Cardiac muscle cell (in vitro differentiated cells and primary cell): ENCODE results near the gene TNFSF15. TPM values are rescaled to one million over a fixed set of nuclear protein-coding genes. Genes with fewer than 3 reads are reported as not detected.

Experiments used
- DNase-seq, 2 donors: peaks; one replicate each; pipeline versions ENCODE4 v3.0.0 to v3.0.0-alpha.2; 2010 to 2017; ENCODE audit warnings: low read depth in 1 of 2, low spot score in 1 of 2
- H3K27ac ChIP-seq: fragments of 200-600 bp; sonication (generic); 2 replicates; pipeline ENCODE4 v1.5.1; 2016
- H3K27me3 ChIP-seq: fragments of 200-600 bp; sonication (generic); 2 replicates; pipeline ENCODE4 v1.6.0; 2016; ENCODE audit warnings: control low read depth
- H3K36me3 ChIP-seq: fragments of 200-600 bp; sonication (generic); 2 replicates; pipeline ENCODE4 v1.5.1; 2016; ENCODE audit warnings: control low read depth
- H3K4me1 ChIP-seq: fragments of 200-600 bp; sonication (generic); 2 replicates; pipeline ENCODE4 v1.8.1; 2017; ENCODE audit warnings: low read depth, mild to moderate bottlenecking, mixed run types
- H3K4me3 ChIP-seq: fragments of 200-600 bp; sonication (generic); 2 replicates; pipeline ENCODE4 v1.5.1; 2016; ENCODE audit warnings: mild to moderate bottlenecking
- H3K9me3 ChIP-seq: fragments of 200-600 bp; sonication (generic); 2 replicates; pipeline ENCODE4 v1.5.1; 2017; ENCODE audit warnings: low read depth, mild to moderate bottlenecking, control low read depth
- CTCF ChIP-seq: IDR thresholded peaks from 2 replicates; pipeline ENCODE4 v1.5.1; 2012; ENCODE audit warnings: low read depth, mild to moderate bottlenecking, low read length
- polyA plus RNA-seq: library from polyadenylated mRNA; unstranded; fragments of >200 nt; fragmentation: Nextera tagmentation; extraction: Ambion mirVana; gene quantifications from 2 replicates; pipeline ENCODE4 v1.2.1, GENCODE V29; 2016
- total RNA-seq: library from RNA; depleted of rRNA; stranded (reverse); fragments of >200 nt; gene quantifications from 2 replicates; pipeline ENCODE4 v1.2.3, GENCODE V29; 2016

The TNFSF15 gene
- total and polyA plus RNA-seq, 2 experiments from 2014 or later: not detected

DNA sequence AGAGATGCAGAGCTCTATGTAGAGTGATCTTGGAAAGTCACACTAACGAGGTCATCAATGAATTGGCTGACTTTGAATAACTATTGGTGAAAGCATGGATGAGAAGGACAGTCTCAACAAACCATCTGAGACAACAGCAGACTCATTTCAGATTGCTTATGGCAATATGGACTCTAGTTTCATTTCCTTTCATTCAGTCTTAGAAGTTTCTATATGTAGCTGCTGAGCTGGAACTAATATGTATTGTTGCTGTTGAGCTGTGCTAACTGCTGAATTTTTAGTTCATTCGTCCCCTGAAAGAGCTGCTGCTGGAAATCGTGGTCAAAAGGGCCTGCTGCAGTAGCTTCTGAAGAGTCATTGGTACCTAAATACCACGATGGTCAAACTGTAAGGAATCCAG, 31.3 kb downstream of the TNFSF15 start:
- Histone ChIP-seq H3K27ac (no peak overlapping the region), H3K4me3 (no peak overlapping the region), H3K4me1 (no peaks in the 10 kb centered on the region), H3K9me3 (no peaks in the 10 kb centered on the region), H3K27me3 (peaks cover 65% of the 10 kb centered on the region), H3K36me3 (no peaks in the 10 kb centered on the region)
- DNase-seq: no peak
- TF ChIP-seq CTCF: no peak

- no peaks in the 10 kb centered on the region for H3K9me3 ChIP-seq
- peak in 1 of 2 donors; percentile 17 for DNase-seq
- H3K27ac ChIP-seq: no peak overlapping the region
- H3K27me3 ChIP-seq: peaks cover 66% of the 10 kb centered on the region
- no peaks in the 10 kb centered on the region for H3K36me3 ChIP-seq
- H3K4me1 ChIP-seq: no peaks in the 10 kb centered on the region
- H3K4me3 ChIP-seq: no peak overlapping the region
- no peak for TF ChIP-seq CTCF
These were observed 34.0 kb downstream of the TNFSF15 start for GRCh38 chr9:114771889-114772288.

- no peaks in the 10 kb centered on the region for H3K36me3 ChIP-seq
- no peak for TF ChIP-seq CTCF
- peaks cover 66% of the 10 kb centered on the region for H3K27me3 ChIP-seq
- H3K4me1 ChIP-seq: no peaks in the 10 kb centered on the region
- no peak overlapping the region for H3K4me3 ChIP-seq
- H3K9me3 ChIP-seq: no peaks in the 10 kb centered on the region
- H3K27ac ChIP-seq: no peak overlapping the region
- no peak for DNase-seq
These were observed 34.8 kb downstream of the TNFSF15 start for GRCh38 chr9:114770991-114771390.

DNA sequence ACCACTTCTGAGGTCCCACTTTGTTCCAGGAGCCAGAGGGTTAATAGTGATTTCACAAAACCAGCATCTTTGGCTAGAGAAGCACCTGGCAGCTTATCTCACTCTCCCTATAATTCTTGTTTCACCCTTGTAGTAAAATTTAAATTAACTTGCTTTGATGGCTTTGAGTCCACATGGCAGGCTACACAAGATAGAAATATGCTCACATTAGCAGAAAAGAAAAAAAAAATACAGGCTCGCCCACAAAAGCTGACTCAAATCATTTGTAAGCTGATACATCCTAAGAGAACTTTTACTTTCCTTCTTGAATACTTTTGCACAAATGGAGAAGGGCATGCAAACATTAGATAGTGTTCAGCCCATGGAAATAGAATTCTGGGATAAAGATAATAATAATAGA, 36.2 kb downstream of the TNFSF15 start:
- no peaks in the 10 kb centered on the region for H3K36me3 ChIP-seq
- H3K4me3 ChIP-seq: no peak overlapping the region
- H3K9me3 ChIP-seq: no peaks in the 10 kb centered on the region
- TF ChIP-seq CTCF: no peak
- H3K27me3 ChIP-seq: peaks cover 69% of the 10 kb centered on the region
- H3K4me1 ChIP-seq: no peaks in the 10 kb centered on the region
- DNase-seq: no peak
- no peak overlapping the region for H3K27ac ChIP-seq

DNA sequence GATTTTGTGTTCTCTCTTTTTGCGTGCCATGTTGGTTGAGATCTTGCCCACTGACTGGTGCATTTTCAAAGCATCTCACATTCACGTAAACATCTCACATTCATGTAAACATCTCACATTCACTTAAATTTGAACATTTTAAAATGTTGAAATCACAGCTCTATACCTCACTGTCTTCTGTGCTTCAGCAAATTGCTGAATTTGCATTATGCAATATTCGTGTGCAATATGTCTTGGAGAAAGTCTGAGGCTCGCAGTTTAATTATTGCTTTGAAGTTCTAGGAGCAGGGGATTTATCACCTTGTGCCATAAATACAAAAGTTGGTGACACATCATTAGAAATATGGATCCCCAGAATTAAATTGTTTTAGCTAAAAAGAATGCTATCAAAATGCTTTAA, 42.6 kb downstream of the TNFSF15 start:
- no peaks in the 10 kb centered on the region for H3K36me3 ChIP-seq
- no peak for TF ChIP-seq CTCF
- H3K4me3 ChIP-seq: no peak overlapping the region
- H3K4me1 ChIP-seq: no peaks in the 10 kb centered on the region
- no peak for DNase-seq
- peaks cover 68% of the 10 kb centered on the region for H3K27me3 ChIP-seq
- H3K27ac ChIP-seq: no peak overlapping the region
- no peaks in the 10 kb centered on the region for H3K9me3 ChIP-seq

DNA sequence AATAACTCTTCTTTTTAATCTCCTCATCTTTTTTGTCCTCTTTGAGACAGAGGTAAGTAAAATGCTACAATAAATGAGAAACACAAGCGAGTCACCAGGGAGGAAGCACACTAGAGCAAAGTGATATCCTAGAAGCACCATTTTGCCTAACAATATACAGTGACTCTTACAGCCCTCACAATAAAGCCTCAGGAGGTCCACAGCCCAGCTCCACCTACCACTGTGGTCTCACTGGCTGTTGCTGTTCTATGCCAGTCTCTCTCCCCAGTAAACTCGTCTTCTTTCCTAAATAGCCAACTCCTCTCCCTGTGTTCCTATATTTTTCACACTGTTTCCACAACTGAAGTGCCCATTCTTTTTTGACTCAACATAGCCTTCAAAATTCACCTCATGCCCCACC, 44.3 kb downstream of the TNFSF15 start:
- no peak overlapping the region for H3K27ac ChIP-seq
- H3K9me3 ChIP-seq: no peaks in the 10 kb centered on the region
- no peak for TF ChIP-seq CTCF
- H3K4me1 ChIP-seq: no peaks in the 10 kb centered on the region
- DNase-seq: no peak
- no peak overlapping the region for H3K4me3 ChIP-seq
- no peaks in the 10 kb centered on the region for H3K36me3 ChIP-seq
- peaks cover 68% of the 10 kb centered on the region for H3K27me3 ChIP-seq
